CD4-positive, CD25-positive, alpha-beta regulatory T cell (primary cell): ENCODE measurements around the gene USF2. TPM values are rescaled to one million over a fixed set of nuclear protein-coding genes. Genes with fewer than 3 reads are reported as not detected.

Experiments
- ATAC-seq, 2 donors: fragments of 150-1000 bp; cut with Tn5 transposase; one replicate each; pipeline ENCODE4 v1.10.0; 2021; ENCODE audit warnings: low read depth in 2 of 2, moderate number of reproducible peaks in 2 of 2, moderate library complexity in 1 of 2
- DNase-seq, 3 donors: peaks; one replicate each; pipeline versions ENCODE4 v3.0.0 to v3.0.0-alpha.2; 2012 to 2022; ENCODE audit warnings: mixed read lengths in 1 of 3
- H3K27ac ChIP-seq: one replicate; pipeline ENCODE4 v1.7.0; 2013; ENCODE audit warnings: mild to moderate bottlenecking, low read length; ENCODE audit not compliant: insufficient read depth, poor library complexity, severe bottlenecking
- H3K27me3 ChIP-seq: one replicate; pipeline ENCODE4 v1.7.0; 2013; ENCODE audit warnings: low read length; ENCODE audit not compliant: control insufficient read depth, insufficient read depth
- H3K36me3 ChIP-seq: one replicate; pipeline ENCODE4 v1.7.0; 2013; ENCODE audit warnings: mild to moderate bottlenecking, low read length, moderate library complexity; ENCODE audit not compliant: control insufficient read depth, insufficient read depth
- H3K4me1 ChIP-seq: 2 replicates; pipeline ENCODE4 v1.7.0; 2013; ENCODE audit warnings: mild to moderate bottlenecking, low read length; ENCODE audit not compliant: insufficient read depth, control insufficient read depth, poor library complexity, severe bottlenecking
- H3K4me3 ChIP-seq: one replicate; pipeline ENCODE4 v1.7.0; 2013; ENCODE audit warnings: low read depth, mild to moderate bottlenecking, low read length, moderate library complexity
- H3K9me3 ChIP-seq, 2 experiments: 1 replicate in 1 of 2; 2 replicates in 1 of 2; pipeline ENCODE4 v1.7.0; 2013; ENCODE audit warnings: low read length in 2 of 2, mild to moderate bottlenecking in 1 of 2, moderate library complexity in 1 of 2; ENCODE audit not compliant: control insufficient read depth in 2 of 2
- H3K27ac Mint-ChIP-seq, 3 donors: one replicate each; pipeline ENCODE4 v1.8.0; 2020 to 2022; ENCODE audit warnings: mild to moderate bottlenecking in 3 of 3, mixed read lengths in 3 of 3, moderate library complexity in 2 of 3
- H3K27me3 Mint-ChIP-seq: one replicate; pipeline ENCODE4 v1.8.0; 2022; ENCODE audit warnings: mild to moderate bottlenecking, mixed read lengths
- H3K36me3 Mint-ChIP-seq: one replicate; pipeline ENCODE4 v1.8.0; 2020; ENCODE audit warnings: mixed read lengths
- H3K4me1 Mint-ChIP-seq, 4 donors: one replicate each; pipeline ENCODE4 v1.8.0; 2020 to 2022; ENCODE audit warnings: mixed read lengths in 4 of 4, mild to moderate bottlenecking in 1 of 4
- H3K4me3 Mint-ChIP-seq, 4 donors: one replicate each; pipeline ENCODE4 v1.8.0; 2020 to 2022; ENCODE audit warnings: mild to moderate bottlenecking in 4 of 4, mixed read lengths in 4 of 4, moderate library complexity in 3 of 4
- H3K9me3 Mint-ChIP-seq, 7 donors: one replicate each; pipeline ENCODE4 v1.8.0; 2020 to 2022; ENCODE audit warnings: mixed read lengths in 7 of 7, mild to moderate bottlenecking in 3 of 7, moderate library complexity in 2 of 7
- polyA plus RNA-seq, 4 donors: library from polyadenylated mRNA; unstranded; fragments of 300-500 nt; fragmentation: Illumina TruSeq; gene quantifications; one replicate each; pipeline ENCODE4 v1.2.3, GENCODE V29; 2021
- total RNA-seq: library from RNA; stranded (reverse); gene quantifications from one replicate; pipeline ENCODE4 v1.2.3, GENCODE V29; 2022

Gene USF2
- total and polyA plus RNA-seq, 5 donors from 2014 or later: 5.9 to 277 (median 7.3) TPM

DNA sequence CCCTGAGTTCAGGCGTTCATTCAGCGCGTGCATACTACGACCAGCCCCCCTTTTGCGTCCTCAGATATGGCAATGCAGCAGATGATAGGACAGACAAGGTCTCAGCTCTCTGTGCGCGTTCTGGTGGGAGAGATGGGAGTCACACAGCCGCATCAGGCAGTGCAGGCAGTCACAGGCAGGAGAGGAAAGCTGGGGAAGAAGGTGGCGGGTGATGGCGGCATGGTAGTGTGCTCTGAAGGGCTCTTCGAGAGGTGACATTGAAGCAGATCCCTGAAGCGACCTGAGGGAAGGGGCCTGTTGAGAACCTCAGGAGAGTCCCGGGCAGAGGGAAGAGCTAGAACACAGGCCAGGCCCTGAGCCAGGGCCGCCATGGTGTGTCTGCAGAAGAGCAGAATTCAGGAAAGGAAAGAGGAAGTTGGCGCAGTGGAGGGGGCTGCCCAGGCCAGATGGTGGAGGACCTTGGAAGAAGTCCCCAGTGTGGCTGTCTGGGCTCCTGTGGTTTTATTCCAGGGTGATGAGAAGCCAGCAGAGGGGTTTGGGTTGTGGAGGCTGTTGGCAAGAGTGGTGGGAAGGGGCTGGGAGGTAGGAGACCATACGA lies 3.5 kb downstream of the USF2 start:
- ATAC-seq: no peak
- peak overlapping the region in 2 of 3 donors; percentile 65 to 67 for H3K27ac Mint-ChIP-seq
- Histone ChIP-seq H3K9me3 (no peaks in the 10 kb centered on the region), H3K4me1 (peaks cover 11% of the 10 kb centered on the region), H3K27ac (no peak overlapping the region), H3K4me3 (no peak overlapping the region), H3K27me3 (no peaks in the 10 kb centered on the region), H3K36me3 (peaks cover 45% of the 10 kb centered on the region)
- no peak for DNase-seq
- peaks cover 11 to 38% (median 20%) of the 10 kb centered on the region in 4 donors for H3K4me1 Mint-ChIP-seq
- H3K9me3 Mint-ChIP-seq: no peaks in the 10 kb centered on the region
- H3K4me3 Mint-ChIP-seq: peak overlapping the region; percentile 46 to 95 (median 74)
- H3K36me3 Mint-ChIP-seq: peaks cover 41% of the 10 kb centered on the region
- H3K27me3 Mint-ChIP-seq: no peaks in the 10 kb centered on the region

DNA sequence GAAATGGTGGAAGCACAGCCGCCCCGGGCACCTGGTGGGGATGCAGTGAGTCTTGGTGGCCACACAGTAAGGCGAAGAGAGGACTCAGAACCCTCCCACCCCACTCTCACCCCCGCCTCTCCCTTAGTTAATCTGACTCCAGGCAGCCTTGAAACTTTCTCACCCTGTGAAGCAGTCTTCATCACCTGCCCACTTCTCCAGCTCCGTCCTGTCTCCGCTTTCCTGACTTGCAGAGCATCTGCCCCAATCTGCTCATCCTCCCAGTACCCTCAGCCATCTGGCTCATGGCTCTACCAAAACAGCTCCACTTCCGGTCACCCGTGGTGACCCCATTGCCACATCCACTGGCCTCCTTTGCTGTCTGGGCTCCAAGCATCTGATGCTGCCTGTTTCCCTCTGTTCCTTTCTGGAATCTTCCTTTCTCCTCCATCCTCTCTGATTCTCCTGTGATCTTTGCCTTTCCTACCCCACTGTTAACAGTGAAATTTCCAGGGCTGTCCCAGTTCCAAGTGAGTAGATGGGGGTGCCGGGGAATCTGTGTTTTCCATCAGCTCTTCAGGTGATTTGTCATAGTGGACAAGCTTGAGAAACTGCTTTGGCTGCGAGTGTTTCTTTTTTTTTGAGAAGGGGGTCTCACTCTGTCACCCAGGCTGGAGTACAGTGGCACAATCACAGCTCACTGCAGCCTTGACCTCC lies 4.3 kb downstream of the USF2 start:
- Mint-ChIP-seq H3K4me1 (peaks cover 11 to 35% (median 18%) of the 10 kb centered on the region in 4 donors), H3K36me3 (peaks cover 42% of the 10 kb centered on the region), H3K4me3 (peak overlapping the region in 2 of 4 donors; percentile 84 to 87), H3K9me3 (no peaks in the 10 kb centered on the region), H3K27ac (peak overlapping the region in 2 of 3 donors; percentile 28 to 91), H3K27me3 (no peaks in the 10 kb centered on the region)
- ATAC-seq (no peak), DNase-seq (no peak)
- Histone ChIP-seq H3K9me3 (no peaks in the 10 kb centered on the region), H3K4me3 (no peak overlapping the region), H3K4me1 (peaks cover 6% of the 10 kb centered on the region), H3K27me3 (no peaks in the 10 kb centered on the region), H3K27ac (no peak overlapping the region), H3K36me3 (peaks cover 45% of the 10 kb centered on the region)

DNA sequence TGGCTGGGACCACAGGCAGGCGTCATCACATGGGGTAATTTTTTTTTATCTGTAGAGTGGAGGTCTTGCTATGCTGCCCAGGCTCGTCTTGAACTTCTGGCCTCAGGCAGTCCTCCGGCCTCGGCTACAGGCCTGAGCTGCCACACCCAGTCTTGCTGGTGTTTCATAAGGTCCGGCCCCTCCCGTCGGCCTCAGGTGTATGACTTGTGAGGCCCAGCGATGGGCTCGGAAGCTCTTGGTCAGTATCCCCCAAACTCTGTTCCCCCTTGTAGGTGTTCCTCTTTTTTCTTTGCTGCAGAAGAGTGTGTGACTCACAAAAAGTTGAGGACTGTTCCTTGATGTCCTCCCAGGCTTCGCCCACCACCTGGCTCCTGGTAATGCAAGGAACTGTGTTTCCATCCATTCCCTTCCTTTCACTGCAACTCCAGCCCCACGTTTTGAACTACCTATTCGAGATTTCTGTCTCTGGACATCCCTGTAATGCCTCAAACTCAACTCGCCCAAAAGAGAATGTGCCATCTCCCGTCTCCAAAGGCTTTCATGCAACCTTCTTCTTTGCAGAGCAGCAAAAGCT lies 5.0 kb downstream of the USF2 start:
- Mint-ChIP-seq H3K4me1 (peaks cover 11 to 35% (median 18%) of the 10 kb centered on the region in 4 donors), H3K36me3 (peaks cover 42% of the 10 kb centered on the region), H3K4me3 (peak overlapping the region in 3 of 4 donors; percentile 39 to 87 (median 84))

DNA sequence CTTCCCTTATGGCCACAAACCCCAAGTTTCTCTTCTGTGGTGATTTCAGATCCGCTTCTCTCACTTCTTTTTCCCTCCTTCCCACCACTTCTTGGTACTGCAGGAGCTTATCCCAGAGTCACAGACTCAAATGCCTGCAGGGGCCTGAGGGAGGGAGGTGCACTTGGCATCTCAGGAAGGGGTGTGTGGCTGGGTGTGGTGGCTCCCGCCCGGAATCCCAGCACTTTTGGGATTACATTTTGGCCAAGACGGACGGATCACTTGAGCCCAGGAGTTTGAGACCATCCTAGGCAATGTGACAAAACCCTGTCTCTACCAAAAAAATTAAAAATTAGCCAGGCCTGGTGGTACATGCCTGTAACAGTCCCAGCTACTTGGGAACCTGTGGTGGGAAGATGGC lies 5.6 kb downstream of the USF2 start:
- DNase-seq: no peak
- Mint-ChIP-seq H3K4me3 (peak overlapping the region in 3 of 4 donors; percentile 39 to 87 (median 47)), H3K4me1 (peaks cover 11 to 35% (median 18%) of the 10 kb centered on the region in 4 donors), H3K27ac (peak overlapping the region in 1 of 3 donors; percentile 12), H3K36me3 (peaks cover 43% of the 10 kb centered on the region), H3K9me3 (no peaks in the 10 kb centered on the region), H3K27me3 (no peaks in the 10 kb centered on the region)
- Histone ChIP-seq H3K27me3 (no peaks in the 10 kb centered on the region), H3K27ac (no peak overlapping the region), H3K9me3 (no peaks in the 10 kb centered on the region), H3K4me1 (peaks cover 6% of the 10 kb centered on the region), H3K4me3 (no peak overlapping the region), H3K36me3 (peaks cover 51% of the 10 kb centered on the region)
- no peak for ATAC-seq

More for the DNA sequence above, 5.0 kb downstream of the USF2 start:
- Mint-ChIP-seq H3K27ac (peak overlapping the region in 2 of 3 donors; percentile 12 to 28), H3K9me3 (no peaks in the 10 kb centered on the region), H3K27me3 (no peaks in the 10 kb centered on the region)
- ATAC-seq (no peak), DNase-seq (no peak)
- Histone ChIP-seq H3K27ac (no peak overlapping the region), H3K4me3 (no peak overlapping the region), H3K9me3 (no peaks in the 10 kb centered on the region), H3K4me1 (peaks cover 6% of the 10 kb centered on the region), H3K36me3 (peaks cover 48% of the 10 kb centered on the region), H3K27me3 (no peaks in the 10 kb centered on the region)

DNA sequence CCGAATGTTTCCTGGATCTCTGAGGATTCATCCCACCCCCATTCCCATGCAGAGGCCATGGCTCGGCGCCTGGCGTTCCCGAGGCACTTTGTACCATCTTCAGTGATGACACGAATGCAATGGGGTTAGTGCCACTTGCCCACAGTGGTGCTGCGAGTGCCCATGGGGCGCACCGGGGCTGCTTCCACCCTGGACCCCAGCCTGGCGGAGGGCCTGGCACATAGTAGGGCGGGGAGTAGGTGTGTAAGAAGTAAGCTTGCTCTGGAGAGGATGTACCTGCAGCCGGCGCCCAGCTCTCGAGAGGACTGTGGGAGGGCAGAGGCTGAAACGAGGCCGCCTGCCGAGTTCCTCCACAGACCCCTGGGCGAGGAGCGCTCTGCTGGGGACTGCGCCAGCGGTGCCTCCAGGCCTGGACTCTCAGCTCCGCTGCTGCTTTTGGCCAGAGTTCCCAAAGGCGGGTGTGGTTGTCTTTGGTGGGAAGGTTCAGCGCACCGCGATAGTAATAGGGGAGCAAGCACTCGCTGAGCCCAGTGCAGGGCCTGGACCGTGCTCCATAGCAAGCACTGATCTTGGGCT lies 8.0 kb downstream of the USF2 start:
- H3K4me1 ChIP-seq: no peaks in the 10 kb centered on the region
- H3K27ac Mint-ChIP-seq: peak overlapping the region in 1 of 3 donors; percentile 32
- no peak for ATAC-seq
- H3K27me3 Mint-ChIP-seq: peaks cover 6% of the 10 kb centered on the region
- no peaks in the 10 kb centered on the region for H3K27me3 ChIP-seq
- H3K36me3 Mint-ChIP-seq: peaks cover 35% of the 10 kb centered on the region
- H3K4me1 Mint-ChIP-seq: peaks cover 13 to 20% (median 16%) of the 10 kb centered on the region in 4 donors
- no peaks in the 10 kb centered on the region for H3K9me3 ChIP-seq
- no peak overlapping the region for H3K27ac ChIP-seq
- H3K36me3 ChIP-seq: peaks cover 37% of the 10 kb centered on the region
- H3K4me3 ChIP-seq: no peak overlapping the region
- peak overlapping the region in 1 of 4 donors; percentile 49 for H3K4me3 Mint-ChIP-seq
- no peaks in the 10 kb centered on the region for H3K9me3 Mint-ChIP-seq
- DNase-seq: no peak

DNA sequence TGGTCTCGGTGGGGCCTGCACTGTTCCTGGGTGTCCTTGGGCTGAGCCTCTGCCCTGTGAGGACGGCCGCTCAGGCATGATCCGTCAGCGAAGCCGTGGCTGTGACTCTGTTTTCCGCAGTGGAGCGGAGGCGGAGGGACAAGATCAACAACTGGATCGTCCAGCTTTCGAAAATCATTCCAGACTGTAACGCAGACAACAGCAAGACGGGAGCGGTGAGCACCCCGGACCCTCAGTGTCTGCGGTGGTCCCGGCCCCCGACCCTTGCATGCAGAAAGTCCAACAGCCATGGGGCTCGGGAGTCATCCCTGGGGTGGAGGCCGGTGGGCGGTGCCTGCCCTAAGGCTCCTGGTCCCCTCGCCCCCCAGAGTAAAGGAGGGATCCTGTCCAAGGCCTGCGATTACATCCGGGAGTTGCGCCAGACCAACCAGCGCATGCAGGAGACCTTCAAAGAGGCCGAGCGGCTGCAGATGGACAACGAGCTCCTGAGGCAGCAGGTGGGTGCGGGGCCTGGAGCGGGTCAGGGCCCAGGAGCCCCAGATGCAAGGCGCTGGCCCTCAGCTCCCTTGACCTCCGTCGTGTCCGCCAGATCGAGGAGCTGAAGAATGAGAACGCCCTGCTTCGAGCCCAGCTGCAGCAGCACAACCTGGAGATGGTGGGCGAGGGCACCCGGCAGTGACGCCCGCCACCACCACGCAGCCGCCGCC lies 10.0 kb downstream of the USF2 start:
- Mint-ChIP-seq H3K4me1 (peaks cover 9 to 17% (median 13%) of the 10 kb centered on the region in 4 donors), H3K9me3 (no peaks in the 10 kb centered on the region), H3K36me3 (peaks cover 23% of the 10 kb centered on the region), H3K4me3 (no peak overlapping the region), H3K27me3 (peaks cover 23% of the 10 kb centered on the region), H3K27ac (no peak overlapping the region)
- Histone ChIP-seq H3K27me3 (peaks cover 7% of the 10 kb centered on the region), H3K4me1 (no peaks in the 10 kb centered on the region), H3K27ac (no peak overlapping the region), H3K9me3 (no peaks in the 10 kb centered on the region), H3K36me3 (peaks cover 24% of the 10 kb centered on the region), H3K4me3 (no peak overlapping the region)
- ATAC-seq (no peak), DNase-seq (no peak)

DNA sequence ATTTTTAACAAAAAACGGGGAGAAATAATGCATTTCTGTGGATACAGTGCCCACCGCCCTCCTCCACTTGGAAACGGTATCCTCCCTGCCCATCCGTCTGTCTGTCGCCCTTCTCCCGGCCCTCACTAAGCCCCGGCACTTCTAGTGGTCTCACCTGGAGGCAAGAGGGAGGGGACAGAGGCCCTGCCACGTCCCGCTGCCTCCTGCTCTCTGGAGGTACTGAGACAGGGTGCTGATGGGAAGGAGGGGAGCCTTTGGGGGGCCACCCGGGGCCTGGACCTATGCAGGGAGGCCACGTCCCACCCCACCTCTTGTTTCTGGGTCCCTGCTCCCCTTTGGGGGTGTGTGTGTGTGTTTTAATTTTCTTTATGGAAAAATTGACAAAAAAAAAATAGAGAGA lies 10.6 kb downstream of the USF2 start:
- Histone ChIP-seq H3K9me3 (no peaks in the 10 kb centered on the region), H3K27ac (no peak overlapping the region), H3K36me3 (peaks cover 17% of the 10 kb centered on the region), H3K4me3 (no peak overlapping the region), H3K4me1 (no peaks in the 10 kb centered on the region), H3K27me3 (peaks cover 7% of the 10 kb centered on the region)
- Mint-ChIP-seq H3K4me3 (peak overlapping the region in 1 of 4 donors; percentile 27), H3K36me3 (peaks cover 17% of the 10 kb centered on the region), H3K27me3 (peaks cover 29% of the 10 kb centered on the region), H3K27ac (no peak overlapping the region), H3K4me1 (peaks cover 6 to 11% (median 8%) of the 10 kb centered on the region in 4 donors), H3K9me3 (no peaks in the 10 kb centered on the region)
- no peak for DNase-seq
- no peak for ATAC-seq
